ENCODE measurements around the gene MYL12A. TPM values are rescaled to one million over a fixed set of nuclear protein-coding genes. Genes with fewer than 3 reads are reported as not detected.
A peak's percentile ranks its signal among the peaks of the same experiment; 100 is the strongest.

The MYL12A gene
- total and polyA plus RNA-seq, 2 of the 13 experiments (the other 11 are each of a cell fraction or from before 2014, with no cell fraction given): 261 to 277 TPM

DNA sequence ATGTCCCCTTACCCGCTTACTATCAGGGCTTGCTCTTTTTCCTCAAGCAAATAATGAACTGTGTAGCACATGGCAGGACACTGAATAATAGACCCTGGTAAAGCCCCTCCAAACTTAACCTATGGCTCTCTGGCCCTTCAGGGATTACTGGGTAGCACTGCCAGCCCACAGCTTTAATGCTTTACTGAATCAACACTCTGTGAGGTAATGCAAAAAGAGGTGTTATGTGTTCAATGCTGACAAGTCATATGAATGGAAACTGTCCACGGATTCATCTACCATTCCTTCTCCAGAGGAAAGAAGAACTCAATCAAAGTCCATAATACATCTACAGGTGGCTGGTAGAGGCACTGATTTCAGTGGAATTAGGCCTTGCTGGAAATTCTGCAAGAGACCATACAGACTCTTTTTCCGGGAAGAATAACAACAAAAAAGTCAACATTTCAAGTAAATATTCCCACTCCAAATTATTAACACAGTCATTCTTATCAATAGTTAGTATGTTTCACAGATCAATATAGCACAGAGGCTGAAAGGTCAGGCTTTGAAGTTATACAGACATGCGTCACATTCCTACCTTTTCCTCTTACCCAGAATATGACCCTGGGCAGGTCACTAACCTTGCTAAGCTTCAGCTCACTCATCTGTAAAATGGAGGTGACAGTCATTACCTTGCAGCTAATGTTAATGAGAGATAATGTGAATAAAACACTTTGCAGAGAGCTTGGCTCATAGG, 14.0 kb upstream of the MYL12A start (continued):
- TF ChIP-seq ATF2 (CRISPR knock-in tag; IDR thresholded peaks at IDR 0.05) (peak; percentile 84; the same call in 1 of the 2 replicates), PITX1 (CRISPR knock-in tag; IDR thresholded peaks at IDR 0.05) (peak; percentile 77), NR2C2 (CRISPR knock-in tag; IDR thresholded peaks at IDR 0.05; ENCODE audit: borderline replicate concordance) (peak; percentile 76), KAT8 (CRISPR knock-in tag; IDR thresholded peaks at IDR 0.05) (peak; percentile 87), ZNF24 (IDR thresholded peaks at IDR 0.05) (peak; percentile 49), ZNF614 (CRISPR knock-in tag; IDR thresholded peaks at IDR 0.05; ENCODE audit: borderline replicate concordance) (peak; percentile 79), REST (IDR thresholded peaks at IDR 0.05; ENCODE audit: borderline replicate concordance in 1 of 2, low read depth in 1 of 2, low read length in 2 of 2) (peak in 1 of 2 experiments; percentile 79; a peak in 2 of 4 replicates), ZNF274 (CRISPR knock-in tag; IDR thresholded peaks at IDR 0.05) (no peak), MED8 (CRISPR knock-in tag; IDR thresholded peaks at IDR 0.05; ENCODE audit: insufficient replicate concordance) (peak; percentile 61), TGIF2 (CRISPR knock-in tag; IDR thresholded peaks at IDR 0.05) (peak; percentile 56; the same call in 1 of the 2 replicates), NFRKB (IDR thresholded peaks at IDR 0.05) (no peak), POGZ (CRISPR knock-in tag; IDR thresholded peaks at IDR 0.05) (peak; percentile 85)
- TF ChIP-seq, protein P1, sequence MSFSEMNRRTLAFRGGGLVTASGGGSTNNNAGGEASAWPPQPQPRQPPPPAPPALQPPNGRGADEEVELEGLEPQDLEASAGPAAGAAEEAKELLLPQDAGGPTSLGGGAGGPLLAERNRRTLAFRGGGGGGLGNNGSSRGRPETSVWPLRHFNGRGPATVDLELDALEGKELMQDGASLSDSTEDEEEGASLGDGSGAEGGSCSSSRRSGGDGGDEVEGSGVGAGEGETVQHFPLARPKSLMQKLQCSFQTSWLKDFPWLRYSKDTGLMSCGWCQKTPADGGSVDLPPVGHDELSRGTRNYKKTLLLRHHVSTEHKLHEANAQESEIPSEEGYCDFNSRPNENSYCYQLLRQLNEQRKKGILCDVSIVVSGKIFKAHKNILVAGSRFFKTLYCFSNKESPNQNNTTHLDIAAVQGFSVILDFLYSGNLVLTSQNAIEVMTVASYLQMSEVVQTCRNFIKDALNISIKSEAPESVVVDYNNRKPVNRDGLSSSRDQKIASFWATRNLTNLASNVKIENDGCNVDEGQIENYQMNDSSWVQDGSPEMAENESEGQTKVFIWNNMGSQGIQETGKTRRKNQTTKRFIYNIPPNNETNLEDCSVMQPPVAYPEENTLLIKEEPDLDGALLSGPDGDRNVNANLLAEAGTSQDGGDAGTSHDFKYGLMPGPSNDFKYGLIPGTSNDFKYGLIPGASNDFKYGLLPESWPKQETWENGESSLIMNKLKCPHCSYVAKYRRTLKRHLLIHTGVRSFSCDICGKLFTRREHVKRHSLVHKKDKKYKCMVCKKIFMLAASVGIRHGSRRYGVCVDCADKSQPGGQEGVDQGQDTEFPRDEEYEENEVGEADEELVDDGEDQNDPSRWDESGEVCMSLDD (CRISPR knock-in tag; IDR thresholded peaks at IDR 0.05; ENCODE audit: borderline replicate concordance): 0 out of 2 replicates have a peak, but pooled peaks have one; percentile 52
- TF ChIP-seq, protein P2, sequence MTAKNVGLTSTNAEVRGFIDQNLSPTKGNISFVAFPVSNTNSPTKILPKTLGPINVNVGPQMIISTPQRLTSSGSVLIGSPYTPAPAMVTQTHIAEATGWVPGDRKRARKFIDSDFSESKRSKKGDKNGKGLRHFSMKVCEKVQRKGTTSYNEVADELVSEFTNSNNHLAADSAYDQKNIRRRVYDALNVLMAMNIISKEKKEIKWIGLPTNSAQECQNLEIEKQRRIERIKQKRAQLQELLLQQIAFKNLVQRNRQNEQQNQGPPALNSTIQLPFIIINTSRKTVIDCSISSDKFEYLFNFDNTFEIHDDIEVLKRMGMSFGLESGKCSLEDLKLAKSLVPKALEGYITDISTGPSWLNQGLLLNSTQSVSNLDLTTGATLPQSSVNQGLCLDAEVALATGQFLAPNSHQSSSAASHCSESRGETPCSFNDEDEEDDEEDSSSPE (CRISPR knock-in tag; IDR thresholded peaks at IDR 0.05): 0 out of 2 replicates have a peak, but pooled peaks have one; percentile 19
- TF ChIP-seq, protein P3, sequence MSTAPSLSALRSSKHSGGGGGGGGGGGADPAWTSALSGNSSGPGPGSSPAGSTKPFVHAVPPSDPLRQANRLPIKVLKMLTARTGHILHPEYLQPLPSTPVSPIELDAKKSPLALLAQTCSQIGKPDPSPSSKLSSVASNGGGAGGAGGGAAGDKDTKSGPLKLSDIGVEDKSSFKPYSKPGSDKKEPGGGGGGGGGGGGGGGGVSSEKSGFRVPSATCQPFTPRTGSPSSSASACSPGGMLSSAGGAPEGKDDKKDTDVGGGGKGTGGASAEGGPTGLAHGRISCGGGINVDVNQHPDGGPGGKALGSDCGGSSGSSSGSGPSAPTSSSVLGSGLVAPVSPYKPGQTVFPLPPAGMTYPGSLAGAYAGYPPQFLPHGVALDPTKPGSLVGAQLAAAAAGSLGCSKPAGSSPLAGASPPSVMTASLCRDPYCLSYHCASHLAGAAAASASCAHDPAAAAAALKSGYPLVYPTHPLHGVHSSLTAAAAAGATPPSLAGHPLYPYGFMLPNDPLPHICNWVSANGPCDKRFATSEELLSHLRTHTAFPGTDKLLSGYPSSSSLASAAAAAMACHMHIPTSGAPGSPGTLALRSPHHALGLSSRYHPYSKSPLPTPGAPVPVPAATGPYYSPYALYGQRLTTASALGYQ (CRISPR knock-in tag; IDR thresholded peaks at IDR 0.05): peak; percentile 98
